Measurements from ENCODE around the gene LACC1.

LACC1 gene

DNA sequence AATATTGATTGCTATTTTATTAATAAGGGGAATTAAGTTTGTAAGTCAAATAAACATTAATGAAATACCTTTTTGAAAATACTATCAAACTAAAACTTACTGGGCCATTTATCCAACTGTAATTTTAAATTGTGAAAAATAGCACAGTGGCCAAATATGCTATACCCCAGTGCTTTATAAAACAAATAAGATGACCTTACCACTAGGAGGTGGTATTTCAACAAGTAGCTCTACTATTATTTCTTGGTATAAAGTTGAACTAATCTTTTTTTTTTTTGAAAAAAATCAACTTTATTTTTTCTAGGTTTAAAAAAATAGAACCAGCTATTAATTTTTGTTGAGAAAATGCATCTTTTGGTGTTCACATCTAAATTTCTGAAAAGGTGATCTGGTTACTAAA lies 14.7 kb downstream of the LACC1 start:
- no peak for DNase-seq

DNA sequence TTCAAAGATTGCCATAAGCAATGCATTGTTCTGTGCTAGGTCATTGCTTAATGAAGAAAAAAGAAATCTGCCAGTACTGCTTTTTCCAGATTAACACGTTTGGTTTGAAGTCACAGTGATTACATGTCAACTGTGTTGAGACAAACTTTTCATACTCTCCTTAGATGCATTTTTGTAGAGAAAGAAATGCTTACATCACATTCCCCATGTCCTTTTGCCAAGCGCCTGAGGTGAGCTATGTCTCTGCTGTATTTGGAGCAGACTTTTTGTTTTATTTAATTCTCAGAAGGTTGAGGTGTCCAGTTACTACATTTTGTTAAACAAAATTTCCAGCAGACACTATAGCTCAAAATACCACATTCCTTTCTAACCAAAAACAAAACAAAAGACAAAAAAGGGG lies 16.2 kb downstream of the LACC1 start:
- no peak for DNase-seq

- peak; percentile 65 for DNase-seq
These were observed 25.8 kb downstream of the LACC1 start for GRCh38 chr13:43905435-43906031.

DNA sequence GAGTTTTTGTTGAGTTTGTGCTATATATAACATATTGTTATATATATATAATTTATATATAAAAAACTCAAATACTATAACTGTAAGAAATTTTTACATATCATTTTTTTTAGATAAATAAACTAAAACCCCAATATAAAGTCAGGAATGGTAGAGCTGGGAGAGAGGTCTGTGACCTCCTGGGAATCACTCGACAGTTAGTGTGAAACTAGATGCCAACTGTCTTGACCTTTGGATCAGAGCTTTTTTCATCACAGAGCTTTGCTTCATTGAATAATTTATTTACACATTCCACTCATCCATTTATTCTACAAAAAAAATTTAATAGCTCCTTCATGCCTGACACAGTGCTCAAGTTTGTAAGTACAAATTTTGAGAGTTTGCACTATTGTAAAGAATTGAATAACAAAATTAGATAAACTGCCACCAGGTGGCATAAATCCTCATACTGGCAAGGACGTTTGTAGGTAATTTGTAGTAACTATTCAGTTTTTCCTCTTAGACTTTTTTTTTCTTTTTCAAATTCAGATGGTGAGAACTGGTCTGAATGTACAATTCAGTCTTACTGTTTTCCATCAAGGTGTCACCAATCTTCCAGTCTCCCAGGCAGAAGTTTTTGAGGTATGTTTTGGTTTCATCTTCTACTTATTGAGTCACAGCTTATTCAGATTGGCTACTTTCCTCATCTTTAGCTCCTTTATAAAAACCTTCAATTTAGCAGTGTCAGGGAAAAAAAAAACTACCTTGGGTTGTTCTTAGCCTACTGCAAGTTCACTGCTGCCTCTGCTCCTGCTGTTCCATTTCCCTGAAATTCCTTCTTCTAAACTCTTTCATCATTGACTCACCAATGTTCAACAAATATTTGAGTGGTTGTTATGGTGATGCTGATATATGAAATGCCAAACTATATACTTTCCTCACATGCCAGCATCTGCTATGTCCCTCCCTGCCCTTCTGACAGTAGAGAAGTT lies 28.7 kb downstream of the LACC1 start:
- DNase-seq = peak; percentile 46

DNA sequence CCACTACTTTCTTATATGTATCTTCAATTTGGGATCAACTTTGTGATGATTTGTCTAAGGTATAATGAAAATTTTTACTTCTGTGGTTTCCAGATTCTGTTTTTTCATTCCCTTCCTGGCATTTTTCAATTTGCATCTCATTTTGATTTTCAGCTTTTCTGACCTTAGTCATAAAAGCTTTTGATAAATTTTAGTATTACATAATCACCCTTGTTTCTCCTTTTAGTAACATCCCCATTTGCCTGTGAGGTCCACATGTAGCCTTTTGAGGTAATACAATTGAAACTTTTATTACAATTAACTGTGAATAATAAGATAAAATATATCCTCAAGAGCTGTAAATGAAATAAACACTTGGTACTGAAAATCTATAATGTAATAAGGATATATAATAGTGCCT lies 31.2 kb downstream of the LACC1 start:
- DNase-seq = peak; percentile 51

GRCh38 chr13:43911278-43911677 lies 31.6 kb downstream of the LACC1 start:
- no peak for DNase-seq

GRCh38 chr13:43911871-43912270 lies 32.2 kb downstream of the LACC1 start:
- DNase-seq = no peak

GRCh38 chr13:43915451-43915850 lies 35.7 kb downstream of the LACC1 start:
- DNase-seq = no peak

DNA sequence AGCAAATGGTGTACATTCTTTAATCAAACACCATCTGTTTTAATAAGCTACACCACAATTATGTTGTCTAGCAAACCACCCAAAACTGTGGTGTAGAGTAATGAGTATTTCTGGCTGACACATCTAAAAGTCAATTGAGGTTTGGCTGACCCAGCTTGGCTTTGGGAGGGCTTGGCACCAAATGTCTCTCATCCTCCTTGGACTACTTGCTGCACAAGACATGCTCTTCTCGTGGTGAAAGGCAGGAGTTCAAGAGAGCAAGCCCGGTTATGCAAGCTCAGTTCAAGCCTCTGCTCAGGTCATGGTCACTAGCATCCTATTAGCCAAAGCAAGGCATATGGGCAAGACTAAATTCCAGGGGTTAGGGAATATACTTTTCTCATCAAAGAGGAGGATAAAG lies 37.1 kb downstream of the LACC1 start:
- no peak for DNase-seq

DNA sequence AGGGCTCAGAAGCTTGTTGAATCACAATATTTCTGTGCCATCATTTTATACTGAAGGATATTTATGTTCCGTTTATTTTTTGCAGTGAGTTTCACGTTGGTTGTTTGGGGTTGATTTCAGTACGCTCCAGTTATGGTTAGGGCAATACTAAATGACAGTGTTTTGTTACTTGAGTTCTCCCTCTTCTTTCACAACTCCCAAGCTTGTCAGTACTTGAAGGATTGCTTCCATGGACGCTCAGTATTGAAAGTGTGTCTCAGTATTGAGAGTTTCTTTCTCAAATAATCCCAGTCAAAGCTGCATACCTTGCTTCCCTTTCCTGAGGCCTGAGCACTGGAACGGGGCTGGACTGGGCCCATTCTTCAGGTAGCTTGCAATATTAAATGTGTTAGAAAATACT lies 38.9 kb downstream of the LACC1 start:
- DNase-seq = no peak

DNA sequence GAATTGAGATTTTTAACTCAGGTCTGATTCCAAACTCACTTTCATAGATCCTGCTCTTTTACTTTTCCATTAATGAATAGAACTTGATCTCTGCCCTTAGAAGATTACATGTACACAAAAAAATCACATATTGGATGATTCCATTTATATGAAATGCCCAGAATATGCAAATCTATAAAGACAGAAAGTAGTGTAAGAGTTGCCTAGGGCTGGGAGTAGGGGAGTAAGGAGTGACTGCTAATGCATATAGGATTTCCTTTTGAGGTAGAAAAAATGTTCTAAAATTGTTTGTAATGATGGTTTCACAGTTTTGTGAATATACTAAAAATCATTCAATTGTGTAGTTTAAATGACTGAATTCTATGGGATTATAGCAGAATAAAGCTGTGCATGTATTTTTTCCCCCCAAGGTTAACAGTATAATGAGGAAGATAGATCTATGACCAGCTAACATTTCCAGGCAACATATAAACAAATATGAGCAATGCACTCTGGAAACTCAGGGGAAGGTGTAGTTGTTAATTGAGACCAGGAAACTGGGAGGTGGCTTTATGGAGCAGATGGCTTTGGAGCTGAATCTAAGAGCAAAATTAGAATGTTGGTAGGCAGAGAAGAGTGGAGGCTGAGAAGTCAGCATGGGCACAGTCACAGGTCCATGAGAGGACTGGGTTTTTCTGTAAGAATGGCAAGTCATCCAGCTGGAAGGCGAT lies 41.4 kb downstream of the LACC1 start:
- no peak for DNase-seq

DNA sequence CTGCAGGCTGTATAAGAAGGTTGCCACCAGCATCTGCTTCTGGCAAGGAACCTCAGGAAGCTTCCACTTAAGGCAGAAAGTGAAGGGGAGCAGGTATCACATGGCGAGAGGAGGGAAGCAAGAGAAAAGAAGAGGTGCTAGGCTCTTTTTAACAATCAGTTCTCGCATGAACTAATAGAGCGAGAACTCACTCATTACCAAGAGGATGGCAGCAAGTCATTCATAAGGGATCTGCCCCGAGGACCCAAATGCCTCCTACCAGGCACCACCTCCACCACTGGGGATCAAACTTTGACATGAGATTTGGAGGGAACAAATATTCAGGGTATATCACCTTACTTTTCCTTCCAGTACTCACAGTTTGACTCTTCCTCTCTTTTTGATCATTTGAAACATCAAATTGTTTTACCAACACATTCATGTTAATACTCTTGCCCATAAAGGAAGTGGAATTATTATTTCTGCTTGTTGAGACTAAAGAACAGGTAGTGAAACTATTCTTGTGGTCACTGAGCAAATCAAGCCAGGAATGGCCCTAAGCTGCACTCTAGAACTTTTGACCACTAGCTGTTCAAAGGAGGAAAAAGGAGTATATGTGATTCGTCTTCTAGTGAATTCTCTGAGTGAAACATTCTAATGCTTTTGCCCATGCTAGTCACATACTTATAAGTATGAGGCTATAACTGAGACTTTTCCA lies 45.0 kb downstream of the LACC1 start:
- DNase-seq = peak; percentile 81

- DNase-seq = no peak
These were observed 50.2 kb downstream of the LACC1 start for GRCh38 chr13:43929947-43930346.

DNA sequence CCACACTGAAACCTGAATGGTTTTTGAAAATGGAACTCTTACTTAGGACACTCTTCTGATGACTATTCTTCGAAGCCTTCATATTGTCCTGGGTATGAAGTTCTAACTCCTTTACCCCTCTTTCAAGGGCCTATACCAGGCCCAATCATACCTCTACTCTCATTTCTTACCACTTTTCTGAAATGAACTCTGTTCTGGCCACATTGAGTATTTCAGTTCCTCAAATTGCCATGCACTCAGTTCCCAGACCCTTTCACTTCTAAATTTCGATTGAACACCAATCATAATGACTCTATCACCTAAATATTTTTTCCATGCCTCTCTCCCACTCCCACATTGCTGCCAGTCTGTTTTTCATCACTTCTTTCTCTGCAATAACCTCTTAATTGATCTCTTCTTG lies 53.7 kb downstream of the LACC1 start:
- peak; percentile 55 for DNase-seq

DNA sequence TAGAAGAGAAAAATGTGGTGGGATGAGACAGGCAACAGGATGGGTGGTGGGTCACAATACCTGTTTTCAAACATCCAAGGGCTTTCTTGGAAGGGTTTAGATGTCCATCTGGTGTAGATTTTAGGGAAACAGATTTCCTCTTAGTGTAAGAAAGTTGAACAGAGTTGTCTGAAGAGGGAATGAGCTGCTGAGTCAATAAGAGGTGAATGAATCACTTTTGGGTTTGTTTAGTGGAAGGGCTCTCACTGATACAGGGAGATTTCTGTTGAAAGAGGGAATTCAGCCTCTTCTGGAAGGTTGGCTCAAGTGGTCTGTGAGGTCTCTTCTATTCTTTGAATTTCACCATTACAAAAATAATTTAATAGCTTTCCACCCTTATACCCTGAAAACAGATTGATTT lies 54.6 kb downstream of the LACC1 start:
- DNase-seq = no peak

DNA sequence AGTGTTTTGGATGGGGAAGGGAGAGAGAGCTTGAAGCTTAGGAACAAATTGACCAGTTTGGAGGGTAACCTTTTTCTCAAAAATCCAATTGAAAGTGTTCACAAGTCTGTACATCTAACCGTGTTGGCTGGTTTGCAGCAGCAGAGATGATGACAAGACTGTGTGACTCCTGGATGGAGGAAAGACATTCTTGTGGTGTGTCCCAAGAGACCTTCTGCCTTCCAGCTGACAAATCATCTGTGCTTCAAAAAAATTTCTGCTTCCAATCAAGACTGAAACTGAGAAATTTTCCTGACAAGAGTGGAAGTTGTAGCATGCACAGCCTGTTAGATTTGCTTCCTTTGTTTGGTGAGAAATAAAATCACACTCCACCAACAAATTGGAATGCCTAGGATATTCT lies 56.2 kb downstream of the LACC1 start:
- no peak for DNase-seq

GRCh38 chr13:43936647-43937046 lies 56.9 kb downstream of the LACC1 start:
- no peak for DNase-seq

- DNase-seq = no peak
These were observed 58.1 kb downstream of the LACC1 start for GRCh38 chr13:43937839-43938238.

DNA sequence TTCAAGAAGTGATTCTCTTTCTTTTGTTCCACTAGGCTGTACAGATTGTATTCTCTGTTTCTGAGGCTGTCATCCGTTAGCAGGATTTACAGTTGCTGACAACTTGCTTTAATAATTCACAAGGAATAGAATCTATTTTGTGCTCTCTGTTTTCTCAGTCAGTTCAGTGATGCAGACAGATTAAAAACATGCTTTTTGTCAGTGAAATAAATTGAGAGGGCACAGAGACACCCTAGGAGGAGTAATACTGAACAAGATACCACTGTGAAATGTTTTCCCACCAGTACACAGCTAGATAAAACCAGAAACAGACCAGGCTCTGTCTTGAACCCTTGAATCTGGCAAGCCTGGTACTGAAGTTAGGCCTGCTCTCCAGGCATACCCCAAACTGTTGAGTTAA lies 58.7 kb downstream of the LACC1 start:
- DNase-seq = no peak

DNA sequence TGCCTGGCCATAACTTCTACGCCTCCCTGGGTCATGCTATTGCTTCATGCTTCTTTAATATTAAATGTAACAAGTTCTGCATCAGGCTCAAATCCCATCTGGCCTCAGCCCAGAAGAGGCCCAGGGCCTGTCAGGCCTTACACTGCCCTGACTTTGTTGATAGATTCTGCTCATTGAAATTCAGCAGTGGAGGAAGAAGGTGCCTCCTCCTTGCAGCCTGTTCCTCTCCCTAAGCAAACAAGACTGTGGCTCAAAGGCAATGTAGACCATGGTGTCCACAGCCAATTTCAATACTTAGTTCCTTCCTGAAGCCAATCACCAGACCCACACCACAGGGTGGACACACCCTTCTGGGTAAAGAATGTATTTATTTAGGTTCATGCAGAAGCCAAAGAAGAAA lies 59.4 kb downstream of the LACC1 start:
- no peak for DNase-seq

DNA sequence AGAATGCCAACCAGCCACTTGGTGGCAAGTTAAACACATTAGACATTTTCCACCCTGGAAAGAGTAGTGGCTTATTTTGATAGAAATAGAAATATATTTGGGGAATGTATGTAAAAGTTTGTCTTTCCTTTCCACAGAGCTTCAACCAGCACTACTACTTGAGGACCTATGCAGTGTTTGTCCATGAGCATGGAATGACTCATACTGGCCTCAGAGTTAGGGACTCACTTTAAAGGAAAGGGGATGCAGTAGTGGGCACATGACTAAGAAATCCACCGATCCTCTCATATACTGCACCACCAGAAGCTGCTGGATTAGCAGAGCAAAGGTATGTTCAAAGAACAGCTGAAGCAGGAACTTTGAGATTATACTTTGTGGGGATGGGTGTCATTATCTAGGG lies 62.6 kb downstream of the LACC1 start:
- DNase-seq = no peak
